Heart left ventricle (tissue), 16 donors: ENCODE data around the gene AGFG2. TPM values are rescaled to one million over a fixed set of nuclear protein-coding genes. Genes with fewer than 3 reads are reported as not detected.
A peak's percentile ranks its signal among the peaks of the same experiment; 100 is the strongest.

ENCODE experiments used
- ATAC-seq, 4 donors: fragments of 200-7000 bp; cut with Tn5 transposase; one replicate each; pipeline ENCODE4 v1.9.1; 2020 to 2022; ENCODE audit warnings: moderate library complexity in 4 of 4, mild to moderate bottlenecking in 3 of 4, moderate number of reproducible peaks in 1 of 4
- DNase-seq, 5 donors: peaks; one replicate each; pipeline ENCODE4 v3.0.0-alpha.2; 2020
- H3K27ac ChIP-seq, 12 donors: fragments of 200-600 bp; sonication (generic) in 4 of 12; one replicate each; pipeline versions ENCODE4 v1.5.0 to v1.8.0; 2016 to 2022; ENCODE audit warnings: mild to moderate bottlenecking in 2 of 12
- H3K27me3 ChIP-seq, 9 donors: fragments of 200-600 bp; sonication (generic) in 2 of 9; one replicate each; pipeline versions ENCODE4 v1.5.1 to v1.8.0; 2016 to 2022; ENCODE audit warnings: mild to moderate bottlenecking in 3 of 9
- H3K36me3 ChIP-seq, 9 donors: fragments of 200-600 bp; sonication (generic) in 2 of 9; one replicate each; pipeline versions ENCODE4 v1.5.0 to v1.8.0; 2018 to 2022; ENCODE audit warnings: mild to moderate bottlenecking in 2 of 9
- H3K4me1 ChIP-seq, 12 donors: fragments of 200-600 bp; sonication (generic) in 4 of 12; one replicate each; pipeline versions ENCODE4 v1.5.0 to v1.8.0; 2016 to 2022; ENCODE audit warnings: mild to moderate bottlenecking in 3 of 12
- H3K4me3 ChIP-seq, 12 donors: fragments of 200-600 bp; sonication (generic) in 4 of 12; one replicate each; pipeline versions ENCODE4 v1.5.0 to v1.8.0; 2017 to 2022; ENCODE audit warnings: mild to moderate bottlenecking in 9 of 12, moderate library complexity in 4 of 12
- H3K9me3 ChIP-seq, 12 donors: fragments of 200-600 bp; sonication (generic) in 4 of 12; one replicate each; pipeline versions ENCODE4 v1.5.0 to v1.8.0; 2016 to 2022; ENCODE audit warnings: mild to moderate bottlenecking in 1 of 12
- POLR2A ChIP-seq, 2 donors: fragments of 450-650 bp; IDR thresholded peaks; one replicate each; pipeline ENCODE4 v1.6.1; 2017; ENCODE audit warnings: antibody characterized with exemption in 2 of 2, mild to moderate bottlenecking in 2 of 2, moderate library complexity in 2 of 2
- WGBS, 4 donors: extraction: QIAGEN DNeasy Blood & Tissue Kit in 2 of 4; methylation state at CpG; one replicate each; pipeline versions ENCODE4 v1.1.5 to v1.1.7; 2013 to 2018; 5-methylcytosine and 5-hydroxymethylcytosine counted together
- intact Hi-C, 10 donors: fragments of 100-400 bp; cut with DNase I; formaldehyde crosslinking; loops; one replicate each; pipeline versions ENCODE4 v1.11.1 to v1.14.2; 2022
- polyA plus RNA-seq, 2 donors: library from polyadenylated mRNA; stranded (reverse); fragments of 200-250 nt; gene quantifications; one replicate each; pipeline ENCODE4 v1.2.3, GENCODE V29; 2013
- total RNA-seq, 9 donors: library from RNA; depleted of rRNA in 2 of 9; stranded (reverse); fragments of >200 nt in 2 of 9; fragmentation: NEBNext Ultra II Directional in 3 of 9; extraction: Animal tissue kit (Norgen Biotek cat#: 25700) in 3 of 9; gene quantifications; one replicate each; pipeline versions ENCODE4 v1.1.0 to v1.2.4, GENCODE V29; 2016 to 2023
- TF ChIP-seq, protein P1 (sequence below), 12 donors: fragments of 200-600 bp; sonication (generic) in 4 of 12; IDR thresholded peaks; one replicate each; pipeline versions ENCODE4 v1.5.0 to v1.8.0; 2018 to 2022; ENCODE audit warnings: antibody characterized with exemption in 12 of 12, mild to moderate bottlenecking in 5 of 12
- donor health status: ischemic (EF 13 %, LVEDD 7.1; RV severe dilation, severe dysfunction).
- donor health status: healthy with polysubstance abuse.
- donor health status: DM: no; HTN: yes; CAD: no.
- donor health status: DM: no; HTN: no; CAD: no.
- donor health status: ischemic (EF 25% LVEDD 6.9; RV normal size, moderate dysfunction).
- donor health status: ischemic (EF 25% LVEDD 5.7; RV mildly dilated, moderate dysfunction).
- donor health status: healthy.
- donor health status: DM: yes; HTN: yes; CAD: no.
- donor health status: ischemic (EF 35%, LVEDD 5.7; RV mildly dilated, moderate dysfunction).
- donor health status: nonischemic (EF 11% LVEDD 7.7; RV severe dilation, severe dysfunction).
- donor health status: DM: yes; HTN: yes; CAD: no.
- donor health status: PGD.
- donor health status: ischemic (EF 29% LVEDD 5.4; RV normal size, mild dysfunction).
- donor health status: nonischemic (EF 23%, LVEDD 6.1; RV moderate dilation, normal function).

Gene AGFG2
- total and polyA plus RNA-seq, 11 donors, result 12.5 to 36.9 (median 30.8) TPM

DNA sequence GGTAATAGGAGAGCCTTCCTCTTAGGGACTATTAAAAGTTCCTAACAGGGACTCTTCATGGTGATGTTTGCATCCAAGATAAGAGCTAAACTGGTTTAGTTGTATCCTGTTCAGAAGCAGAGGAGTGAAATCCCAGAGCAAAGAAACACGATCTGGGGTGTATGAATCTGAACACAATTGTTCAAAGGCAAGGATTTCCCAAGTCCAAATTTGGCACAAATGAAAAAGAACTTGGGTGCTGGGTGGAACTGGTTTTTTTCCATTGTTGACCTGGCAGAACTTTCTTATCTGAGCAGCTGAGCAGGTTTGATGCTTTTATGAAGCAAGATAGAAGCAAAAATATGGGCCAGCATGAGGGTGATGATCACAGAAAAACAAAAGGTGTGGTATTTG is 6.0 kb downstream of the AGFG2 start:
- DNase-seq (no peak), ATAC-seq (peak in 1 of 4 donors; percentile 7)
- Histone ChIP-seq H3K9me3 (no peaks in the 10 kb centered on the region), H3K4me1 (peaks cover 12 to 82% (median 53%) of the 10 kb centered on the region in 12 donors), H3K27me3 (no peaks in the 10 kb centered on the region), H3K4me3 (no peak overlapping the region), H3K36me3 (peaks cover 0 to 11% (median 0%) of the 10 kb centered on the region in 9 donors), H3K27ac (peak overlapping the region; percentile 77 to 92 (median 88))
- intact Hi-C loops, result loop anchor here in 2 of 10 donors (2.0 to 5.0 kb wide), 2 partner anchors 63 to 68 kb away; partner anchors contain the start of gene NYAP1 (in 1 of the 2)
- whole genome bisulfite sequencing, 4 donors, result 3 to 28% (median 15%) methylated on average over 1 of the region's 1 CpG
- TF ChIP-seq, protein P1, sequence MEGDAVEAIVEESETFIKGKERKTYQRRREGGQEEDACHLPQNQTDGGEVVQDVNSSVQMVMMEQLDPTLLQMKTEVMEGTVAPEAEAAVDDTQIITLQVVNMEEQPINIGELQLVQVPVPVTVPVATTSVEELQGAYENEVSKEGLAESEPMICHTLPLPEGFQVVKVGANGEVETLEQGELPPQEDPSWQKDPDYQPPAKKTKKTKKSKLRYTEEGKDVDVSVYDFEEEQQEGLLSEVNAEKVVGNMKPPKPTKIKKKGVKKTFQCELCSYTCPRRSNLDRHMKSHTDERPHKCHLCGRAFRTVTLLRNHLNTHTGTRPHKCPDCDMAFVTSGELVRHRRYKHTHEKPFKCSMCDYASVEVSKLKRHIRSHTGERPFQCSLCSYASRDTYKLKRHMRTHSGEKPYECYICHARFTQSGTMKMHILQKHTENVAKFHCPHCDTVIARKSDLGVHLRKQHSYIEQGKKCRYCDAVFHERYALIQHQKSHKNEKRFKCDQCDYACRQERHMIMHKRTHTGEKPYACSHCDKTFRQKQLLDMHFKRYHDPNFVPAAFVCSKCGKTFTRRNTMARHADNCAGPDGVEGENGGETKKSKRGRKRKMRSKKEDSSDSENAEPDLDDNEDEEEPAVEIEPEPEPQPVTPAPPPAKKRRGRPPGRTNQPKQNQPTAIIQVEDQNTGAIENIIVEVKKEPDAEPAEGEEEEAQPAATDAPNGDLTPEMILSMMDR (IDR thresholded peaks at IDR 0.05), result no peak

DNA sequence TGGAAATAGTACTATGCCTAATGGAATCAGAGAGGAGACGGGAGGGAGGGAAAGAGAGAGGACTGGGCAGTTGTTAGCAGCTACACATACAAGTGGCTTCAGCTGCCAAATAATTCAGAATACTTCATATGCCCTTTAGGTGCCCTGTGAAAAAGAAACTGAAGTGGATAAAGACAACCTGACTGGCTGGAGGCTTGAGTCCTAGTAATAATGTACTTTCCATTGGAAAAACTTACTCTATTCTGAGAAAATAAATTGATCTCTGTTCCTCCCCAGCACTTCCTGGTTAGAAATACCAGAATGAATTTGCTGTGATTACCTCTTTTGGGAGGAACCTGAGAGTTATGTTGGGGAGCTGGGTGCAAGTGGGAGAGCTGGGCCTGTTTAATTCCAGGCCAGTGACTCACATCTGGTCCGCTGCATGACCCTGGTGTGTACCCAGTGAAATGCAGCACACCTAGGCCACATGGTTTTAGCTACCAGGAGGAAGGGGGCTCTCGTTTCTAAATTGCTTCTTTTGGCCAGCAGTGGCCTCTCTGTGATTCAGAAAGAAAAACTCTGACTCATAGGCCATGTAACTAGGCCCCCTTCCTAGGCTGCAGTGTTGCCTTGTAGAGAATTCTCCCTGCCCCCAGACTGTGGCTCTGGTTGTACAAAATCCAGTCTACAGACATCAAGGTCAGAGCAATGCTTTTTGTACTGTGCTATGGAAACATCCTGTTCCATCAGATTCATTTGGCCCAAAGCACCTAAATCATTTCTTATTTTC is 6.5 kb downstream of the AGFG2 start:
- ATAC-seq (peak; percentile 83 to 85 (median 85)), DNase-seq (peak in 2 of 5 donors; percentile 41 to 46)
- H3K4me3 ChIP-seq, result no peak overlapping the region
- H3K9me3 ChIP-seq, result no peaks in the 10 kb centered on the region
- H3K36me3 ChIP-seq, result peaks cover 0 to 17% (median 3%) of the 10 kb centered on the region in 9 donors
- H3K27ac ChIP-seq, result peak overlapping the region; percentile 77 to 92 (median 88)
- no peaks in the 10 kb centered on the region for H3K27me3 ChIP-seq
- 24 to 35% (median 28%) methylated on average over 3 of the region's 3 CpGs for WGBS, 4 donors
- intact Hi-C loops, result loop anchor here in 1 of 10 donors (2.0 kb wide), 1 partner anchor 69 kb away; no protein-coding TSS in a partner anchor
- H3K4me1 ChIP-seq, result peaks cover 10 to 83% (median 48%) of the 10 kb centered on the region in 12 donors
- no peak for TF ChIP-seq POLR2A (IDR thresholded peaks at IDR 0.05)
- TF ChIP-seq, protein P1 (IDR thresholded peaks at IDR 0.05), result no peak

- DNase-seq, result no peak
- TF ChIP-seq POLR2A (IDR thresholded peaks at IDR 0.05), result no peak
- TF ChIP-seq, protein P1 (IDR thresholded peaks at IDR 0.05), result no peak
- WGBS, 4 donors, result 44 to 54% (median 52%) methylated on average over 10 of the region's 10 CpGs
- ATAC-seq, result peak; percentile 8 to 25 (median 14)
- no peaks in the 10 kb centered on the region for H3K27me3 ChIP-seq
- peaks cover 10 to 85% (median 48%) of the 10 kb centered on the region in 12 donors for H3K4me1 ChIP-seq
- no peaks in the 10 kb centered on the region for H3K9me3 ChIP-seq
- intact Hi-C loops, result no loop called here
- peak overlapping the region in 1 of 12 donors; percentile 24 for H3K4me3 ChIP-seq
- H3K27ac ChIP-seq, result peak overlapping the region; percentile 77 to 92 (median 88)
- H3K36me3 ChIP-seq, result peaks cover 0 to 24% (median 8%) of the 10 kb centered on the region in 9 donors
Measured at GRCh38 chr7:100546129-100546925, 7.3 kb downstream of the AGFG2 start.
